Right renal pelvis (tissue), 4 donors: ENCODE measurements around the gene SLC15A5. TPM values are rescaled to one million over a fixed set of nuclear protein-coding genes. Genes with fewer than 3 reads are reported as not detected.

Source experiments
- DNase-seq, 4 donors: peaks; one replicate each; pipeline ENCODE4 v3.0.0-alpha.2; 2013; ENCODE audit warnings: low read depth in 4 of 4, low spot score in 3 of 4, missing footprints in 1 of 4
- polyA plus RNA-seq, 4 donors: library from polyadenylated mRNA; unstranded; fragments of 120-200 nt; gene quantifications; one replicate each; pipeline ENCODE4 v1.2.1, GENCODE V29; 2013; ENCODE audit not compliant: insufficient read length in 4 of 4

SLC15A5 gene
- polyA plus RNA-seq, 4 donors, result not detected

DNA sequence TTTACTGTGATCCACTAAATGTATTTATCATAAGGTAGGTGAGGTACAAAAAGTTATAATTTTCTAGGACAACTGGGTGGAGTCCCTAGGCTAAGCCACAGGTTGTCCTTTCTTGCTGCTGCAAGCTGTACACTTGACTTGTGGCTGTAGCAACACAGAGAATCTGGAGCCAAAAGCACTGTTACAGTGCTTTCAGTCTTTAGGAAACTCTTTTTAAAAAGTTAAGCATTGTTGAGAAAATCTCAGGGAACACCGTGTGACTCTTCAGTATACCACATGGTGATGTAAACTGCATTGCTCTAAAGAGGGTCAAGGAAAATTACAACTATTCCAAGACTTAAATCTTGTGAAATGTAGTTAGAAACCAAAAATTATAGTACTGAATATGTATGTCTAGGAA is 11.4 kb downstream of the SLC15A5 start:
- no peak for DNase-seq

DNA sequence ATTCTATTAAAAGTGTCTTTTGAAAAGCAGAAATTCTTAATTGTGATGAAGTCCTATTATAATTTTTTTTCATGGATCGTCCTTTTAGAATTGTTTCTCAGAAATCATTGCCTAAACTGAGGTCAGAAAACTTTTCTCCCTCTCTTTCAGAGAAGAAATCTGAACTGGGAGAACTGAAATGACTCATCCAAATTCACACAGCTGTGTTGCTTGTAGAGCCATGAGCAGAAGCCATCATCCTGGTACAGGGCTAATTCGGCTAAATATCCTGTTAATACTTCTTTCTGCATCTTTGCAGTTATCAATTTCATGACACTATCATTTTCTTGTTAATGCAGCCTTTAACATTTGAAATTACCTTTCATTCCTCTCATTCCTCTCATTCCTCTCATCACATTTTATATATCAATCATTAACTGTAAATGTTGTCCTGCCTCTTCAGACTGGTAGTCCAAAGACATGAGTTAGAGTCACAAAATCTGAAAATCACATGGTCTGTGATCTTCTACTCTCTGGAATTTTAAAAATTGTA is 15.5 kb downstream of the SLC15A5 start:
- DNase-seq, result no peak

DNA sequence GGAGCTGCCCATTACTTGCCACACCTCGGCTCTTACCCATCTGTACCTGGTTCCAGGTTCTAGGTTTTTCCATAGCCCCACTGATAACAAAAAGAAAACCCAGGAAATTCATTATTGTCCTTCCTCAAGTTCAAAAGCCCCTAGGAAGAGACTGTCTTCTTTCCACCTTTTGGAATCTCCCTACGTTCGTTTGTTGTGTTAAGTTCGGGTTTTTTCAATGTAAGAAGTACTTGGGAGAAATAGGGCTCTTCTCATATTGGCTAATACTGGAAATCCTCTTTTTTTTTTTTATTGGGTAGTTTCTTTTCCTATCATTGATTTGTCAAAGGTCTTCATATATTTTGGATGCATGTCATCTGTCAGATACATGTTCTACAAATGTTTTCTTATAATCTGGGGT is 17.3 kb downstream of the SLC15A5 start:
- DNase-seq, result no peak

DNA sequence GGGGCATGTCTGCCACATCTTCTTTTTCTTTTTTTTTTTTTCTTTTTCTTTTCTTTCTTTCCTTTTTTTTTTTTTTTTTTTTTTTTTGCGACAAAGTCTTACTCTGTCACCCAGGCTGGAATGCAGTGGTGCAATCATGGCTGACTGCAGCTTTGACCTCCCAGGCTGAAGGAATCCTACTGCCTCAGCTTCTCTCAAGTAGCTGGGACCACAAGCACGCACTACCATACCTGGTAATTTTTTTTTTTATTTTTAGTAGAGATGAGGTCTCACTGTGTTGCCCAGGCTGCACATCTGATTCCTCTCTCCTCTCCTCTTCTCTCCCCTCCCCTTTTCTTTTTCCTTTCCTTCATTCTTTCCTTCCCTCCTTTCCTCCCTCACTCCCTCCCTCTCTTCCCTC is 18.5 kb downstream of the SLC15A5 start:
- DNase-seq, result no peak

DNA sequence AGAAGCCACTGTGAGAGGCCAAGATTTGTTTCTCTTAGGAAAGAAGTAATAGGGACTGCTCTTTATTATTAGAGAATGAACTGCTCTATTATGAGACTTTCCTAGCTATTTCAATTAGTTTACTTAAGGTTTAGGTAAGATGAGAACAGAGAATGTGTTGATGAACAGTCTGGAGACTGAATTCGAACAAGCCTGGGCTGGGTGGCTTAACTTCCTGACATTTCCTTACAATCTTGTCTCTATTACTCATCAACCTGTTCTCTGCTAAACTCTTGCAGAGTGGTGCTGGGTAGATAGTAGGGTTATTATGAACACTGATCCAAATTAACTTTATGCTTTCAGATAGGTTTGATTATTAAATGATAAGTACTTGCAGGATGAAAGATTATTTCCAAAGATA is 31.2 kb downstream of the SLC15A5 start:
- DNase-seq, result no peak

DNA sequence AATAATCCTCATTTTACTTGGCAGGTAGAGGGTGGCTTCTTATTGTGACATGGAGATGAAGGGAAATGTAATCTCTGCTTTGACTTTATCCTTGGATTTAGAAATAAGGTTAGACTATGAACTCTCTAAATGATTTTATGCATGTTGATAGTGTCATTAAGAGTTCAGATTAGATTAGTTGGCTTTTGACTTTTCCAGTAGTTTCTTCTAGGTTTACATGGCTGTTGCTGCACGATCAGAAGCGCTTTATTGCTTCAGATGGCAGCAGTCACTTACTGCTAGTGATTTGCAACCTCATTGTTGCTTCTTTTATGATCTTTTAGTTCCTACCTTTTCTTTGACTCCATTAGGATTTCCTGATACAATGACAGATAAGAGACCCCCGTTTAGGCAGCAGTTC is 32.3 kb downstream of the SLC15A5 start:
- DNase-seq, result no peak

DNA sequence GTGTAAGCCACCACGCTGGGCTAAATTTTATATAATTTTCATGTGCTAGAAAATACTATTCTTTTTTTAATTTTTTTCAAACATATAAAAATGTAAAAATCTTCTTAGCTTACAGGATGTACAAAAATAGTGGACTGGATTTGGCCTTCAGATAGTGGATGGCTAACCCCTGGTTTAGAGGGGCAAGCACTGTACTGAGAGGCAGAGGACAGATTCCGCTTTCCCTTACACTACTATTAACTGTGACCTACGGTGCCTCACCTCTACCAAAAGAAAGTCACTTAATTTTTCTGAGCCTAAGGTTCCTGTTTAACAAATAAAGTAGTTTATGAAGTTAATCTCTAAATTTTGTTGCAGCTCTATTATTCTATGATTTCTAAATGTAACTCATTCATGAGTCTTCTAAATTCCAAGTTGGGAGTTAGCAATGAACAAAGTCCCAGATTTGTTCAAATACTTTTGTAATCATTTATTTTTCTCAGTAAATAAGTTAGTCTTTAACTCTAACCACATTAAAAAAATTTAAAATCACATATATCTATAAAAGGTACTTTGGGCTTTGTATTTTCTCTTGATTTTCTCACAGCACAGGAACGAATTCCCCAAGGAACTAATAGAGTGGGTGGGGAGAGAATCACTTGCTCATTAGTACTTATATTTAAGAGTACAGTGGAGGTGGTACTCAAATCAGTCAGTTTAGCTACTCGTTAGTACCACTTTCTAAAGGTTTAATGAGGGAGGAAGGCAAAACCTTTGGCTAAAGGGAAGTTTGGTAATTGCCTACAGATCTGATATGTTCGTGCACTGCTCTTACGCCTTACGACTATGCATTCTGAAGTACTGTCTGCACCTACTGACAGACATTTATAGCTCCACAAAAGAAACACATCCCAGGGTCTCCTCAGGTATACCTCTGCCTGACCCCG is 33.7 kb downstream of the SLC15A5 start:
- no peak for DNase-seq

DNA sequence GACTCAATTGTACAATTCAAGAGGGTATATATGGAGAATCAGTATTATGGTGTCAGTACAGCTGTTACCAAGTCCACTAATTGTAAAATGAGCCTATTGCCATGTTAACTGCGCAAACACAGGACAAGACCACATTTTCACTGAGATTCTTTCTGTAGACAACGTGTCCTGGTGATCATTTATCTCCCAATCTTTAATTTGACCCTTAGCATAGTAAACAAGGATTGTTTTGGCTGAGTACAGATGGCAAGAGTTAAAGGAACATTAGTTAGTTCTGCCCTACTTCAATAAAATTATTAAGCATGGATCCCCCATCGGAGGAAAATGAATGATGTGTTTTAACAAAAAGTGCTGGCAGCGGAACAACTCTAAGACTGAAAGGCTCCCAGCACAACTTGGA is 36.1 kb downstream of the SLC15A5 start:
- no peak for DNase-seq

DNA sequence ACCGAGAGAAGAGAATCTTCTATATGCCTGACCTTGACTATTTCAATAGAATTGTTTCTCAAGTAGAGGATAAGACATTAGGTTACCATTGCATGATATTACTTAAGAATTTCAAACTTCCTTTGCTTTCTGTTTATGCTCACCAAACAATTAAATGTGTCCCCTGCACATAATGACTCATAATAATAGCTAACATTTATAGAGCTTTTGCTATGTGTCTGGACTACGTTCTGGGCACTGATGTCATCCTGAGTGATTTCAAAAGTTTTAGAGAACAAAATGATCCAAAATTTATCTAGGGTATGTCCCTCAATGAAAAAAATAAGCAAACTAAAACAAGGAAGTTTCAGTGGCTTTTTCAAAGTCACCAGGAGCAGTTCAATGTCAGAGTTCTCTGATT is 38.8 kb downstream of the SLC15A5 start:
- no peak for DNase-seq

DNA sequence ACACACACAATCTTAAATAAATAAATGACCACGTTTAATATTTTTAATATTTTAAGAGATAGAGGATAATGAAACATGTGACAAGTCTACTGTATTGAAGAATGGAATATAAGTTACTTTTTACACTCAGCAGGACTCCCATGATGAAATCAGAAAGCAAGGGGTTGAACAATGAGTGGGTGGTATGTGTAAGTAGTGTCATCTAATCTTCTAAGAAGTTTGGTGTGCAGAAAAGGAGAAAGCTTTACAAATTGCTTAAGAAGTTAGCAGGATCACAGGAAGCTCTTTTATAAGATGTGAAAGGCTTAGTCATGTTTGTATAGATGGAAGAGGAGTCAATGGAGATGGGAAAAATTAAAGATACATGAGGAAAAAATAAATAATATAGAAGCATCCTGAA is 47.8 kb downstream of the SLC15A5 start:
- DNase-seq, result no peak

DNA sequence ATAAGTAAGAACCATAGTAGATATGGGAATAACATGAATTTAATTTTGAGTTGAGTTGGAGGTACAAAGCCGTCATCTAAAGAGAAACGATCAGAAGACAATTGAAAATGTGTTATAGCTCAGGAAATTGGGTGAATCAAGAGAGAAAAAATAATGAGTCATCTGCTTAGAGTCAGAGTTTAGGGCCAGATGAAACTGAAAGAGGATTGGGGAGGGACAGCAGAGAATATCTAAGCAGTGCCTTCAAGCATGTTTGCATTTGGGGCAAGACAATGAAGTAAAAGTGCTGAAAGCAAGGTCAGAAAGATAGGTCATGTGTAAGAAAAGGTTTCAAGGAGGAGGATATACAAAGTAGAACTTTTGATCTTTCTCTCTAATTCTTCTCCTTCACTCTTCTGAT is 49.4 kb downstream of the SLC15A5 start:
- no peak for DNase-seq

DNA sequence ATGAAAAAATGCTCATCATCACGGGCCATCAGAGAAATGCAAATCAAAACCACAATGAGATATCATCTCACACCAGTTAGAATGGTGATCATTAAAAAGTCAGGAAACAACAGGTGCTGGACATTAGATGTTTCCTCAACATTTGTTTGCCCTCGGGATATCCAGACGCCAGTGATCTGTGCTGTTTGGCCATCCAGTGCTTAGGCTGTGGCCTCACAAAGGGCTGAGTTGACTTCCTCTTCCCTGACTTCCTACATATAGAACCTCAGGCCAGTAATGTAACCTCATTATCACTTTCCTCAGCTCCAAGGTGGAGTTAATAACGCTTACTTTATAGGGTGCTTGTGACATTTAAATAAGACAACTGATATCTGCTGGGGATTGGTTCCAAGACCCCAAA is 51.8 kb downstream of the SLC15A5 start:
- no peak for DNase-seq

DNA sequence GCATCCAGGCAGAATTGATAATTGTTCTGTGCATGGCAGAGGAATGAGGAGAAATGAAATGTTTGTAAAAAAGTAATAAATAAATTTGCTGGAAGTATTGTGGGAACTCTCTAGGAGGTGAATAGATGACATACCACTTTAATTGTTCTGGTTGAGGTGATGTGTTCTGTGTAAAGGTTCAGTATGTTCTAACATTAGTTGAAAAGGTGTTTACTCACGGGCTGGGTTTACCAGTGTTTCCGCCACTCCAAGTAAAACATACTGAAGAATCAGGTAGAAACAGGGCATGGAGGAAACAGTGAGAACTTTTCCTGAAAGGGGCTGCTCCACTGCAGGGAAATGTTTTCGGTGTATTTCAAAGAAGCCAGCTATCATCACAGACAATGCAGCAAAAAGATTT is 53.3 kb downstream of the SLC15A5 start:
- no peak for DNase-seq

DNA sequence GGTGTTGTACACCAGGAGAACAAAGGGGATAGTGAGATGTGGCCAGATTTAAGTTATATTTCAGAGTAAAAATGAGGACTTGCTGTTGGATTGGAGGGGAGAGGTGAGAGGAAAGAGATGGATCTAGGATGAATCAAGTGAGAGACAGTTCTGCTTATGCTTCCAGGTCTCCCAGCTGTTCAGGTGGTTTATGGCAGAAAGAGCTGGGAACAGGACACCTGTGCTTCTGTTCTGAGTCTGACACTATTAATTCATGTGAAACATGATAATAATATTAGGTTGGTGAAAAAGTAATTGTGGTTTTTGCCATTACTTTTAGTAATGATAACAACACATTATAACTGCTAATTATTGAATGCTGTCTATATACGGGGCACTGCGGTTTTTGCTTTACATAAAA is 55.7 kb downstream of the SLC15A5 start:
- no peak for DNase-seq

DNA sequence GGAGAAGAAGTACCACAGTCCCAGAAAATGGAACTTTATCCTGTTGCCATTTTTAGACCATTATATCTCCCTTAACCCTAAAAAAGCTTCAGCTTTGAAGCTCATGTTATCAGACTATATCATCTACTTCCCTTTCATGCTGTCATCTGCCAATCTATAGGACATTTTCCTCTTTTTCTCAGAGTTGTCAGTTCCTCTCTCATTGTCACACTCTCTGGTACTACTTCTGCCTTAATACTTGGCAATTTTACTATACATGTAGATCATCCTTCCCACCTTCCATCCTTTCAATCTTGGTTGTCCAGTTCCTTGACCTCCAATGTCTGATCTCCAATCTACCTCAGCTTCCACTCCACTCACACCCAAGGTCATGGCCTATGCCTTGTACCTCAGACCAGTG is 57.4 kb downstream of the SLC15A5 start:
- DNase-seq, result no peak

DNA sequence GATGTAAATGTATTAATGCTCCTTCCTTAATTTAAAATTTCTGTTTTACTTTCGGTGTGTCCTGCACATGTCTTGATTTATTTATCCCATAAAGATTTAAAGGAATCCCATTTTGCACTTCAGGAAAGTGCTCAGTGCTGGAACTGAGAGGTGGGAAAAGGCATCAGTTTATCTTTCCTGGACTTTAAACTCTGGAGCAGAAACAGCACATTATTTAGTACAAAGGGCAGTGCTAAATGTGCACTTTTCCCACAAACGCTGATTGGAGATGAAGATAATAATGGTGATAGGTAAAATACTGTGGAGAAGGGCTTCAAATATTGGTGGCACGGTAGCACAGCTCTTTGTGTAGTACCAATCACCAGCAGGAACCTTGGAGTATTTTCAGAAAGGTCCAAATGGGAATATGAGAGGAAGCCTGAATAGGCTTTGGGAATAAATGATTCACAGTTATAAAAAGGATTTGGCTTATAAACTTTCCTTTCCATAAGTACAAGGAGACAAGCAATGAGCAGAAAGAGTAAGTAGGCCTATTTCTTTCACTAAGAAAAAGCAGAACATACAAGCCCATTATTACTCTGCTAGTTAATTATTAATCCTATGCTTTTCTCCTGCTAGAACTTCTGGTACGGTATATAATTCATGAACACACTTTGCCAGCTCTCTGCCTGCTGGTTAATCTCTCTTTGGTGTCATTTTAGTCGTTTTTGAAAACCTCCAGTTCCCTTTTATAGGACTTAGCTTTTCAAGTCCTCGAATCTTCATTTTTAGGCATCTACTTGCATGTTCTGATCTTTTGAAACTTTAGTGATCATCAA is 58.3 kb downstream of the SLC15A5 start:
- no peak for DNase-seq

DNA sequence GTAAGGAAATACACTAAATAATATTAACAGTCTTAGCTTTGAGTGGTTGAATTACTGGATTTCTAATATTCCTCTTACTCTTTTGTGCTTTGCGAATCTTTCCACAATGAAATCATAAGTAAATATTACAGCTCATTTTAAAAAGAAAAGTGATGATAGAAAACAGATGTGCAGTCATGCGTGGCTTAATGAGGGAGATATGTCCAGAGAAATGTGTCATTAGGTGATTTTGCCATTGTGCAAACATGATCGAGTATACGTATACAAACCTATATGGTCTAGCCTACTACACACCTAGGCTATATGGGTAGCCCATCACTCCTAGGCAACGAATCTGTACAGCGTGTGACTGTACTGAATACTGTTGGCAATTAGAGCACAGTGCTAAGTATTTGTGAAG is 59.3 kb downstream of the SLC15A5 start:
- no peak for DNase-seq

DNA sequence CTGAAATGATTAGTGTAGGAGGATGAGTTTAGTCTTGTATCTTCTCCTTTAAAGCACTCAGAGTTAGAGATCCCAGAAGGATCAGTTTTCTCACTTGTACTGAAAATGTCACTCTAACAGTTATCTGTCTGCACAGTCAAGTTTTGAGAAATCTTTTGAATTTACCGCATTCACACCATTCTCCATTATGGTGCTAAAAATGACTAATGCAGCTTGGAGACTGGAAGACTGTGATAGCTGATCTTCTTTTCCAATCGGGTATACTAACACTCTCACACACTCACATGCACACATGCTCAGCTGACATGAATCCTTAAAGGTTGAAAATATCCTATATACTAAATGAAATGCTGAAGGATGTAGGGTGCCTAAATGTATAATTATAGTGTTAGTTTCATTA is 65.8 kb downstream of the SLC15A5 start:
- no peak for DNase-seq

DNA sequence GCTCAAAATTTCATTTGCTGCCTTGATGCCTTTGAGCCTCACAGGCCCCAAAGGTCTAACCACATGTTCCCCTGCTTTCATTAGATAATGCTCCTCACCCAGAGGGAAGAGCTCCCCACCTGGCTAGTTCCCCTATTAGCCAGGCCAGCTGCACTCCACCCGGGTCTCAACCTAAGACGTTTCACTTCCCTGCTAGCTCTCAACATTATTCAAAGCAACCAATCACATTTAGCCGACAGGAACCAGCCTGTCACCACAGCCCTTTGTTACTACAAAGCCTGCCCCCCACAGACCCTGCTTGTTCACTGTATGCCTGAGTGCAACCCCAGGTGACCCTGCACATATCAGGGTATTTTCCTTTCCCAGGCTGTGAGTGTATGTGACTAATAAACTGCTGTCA is 78.6 kb downstream of the SLC15A5 start:
- DNase-seq, result no peak

DNA sequence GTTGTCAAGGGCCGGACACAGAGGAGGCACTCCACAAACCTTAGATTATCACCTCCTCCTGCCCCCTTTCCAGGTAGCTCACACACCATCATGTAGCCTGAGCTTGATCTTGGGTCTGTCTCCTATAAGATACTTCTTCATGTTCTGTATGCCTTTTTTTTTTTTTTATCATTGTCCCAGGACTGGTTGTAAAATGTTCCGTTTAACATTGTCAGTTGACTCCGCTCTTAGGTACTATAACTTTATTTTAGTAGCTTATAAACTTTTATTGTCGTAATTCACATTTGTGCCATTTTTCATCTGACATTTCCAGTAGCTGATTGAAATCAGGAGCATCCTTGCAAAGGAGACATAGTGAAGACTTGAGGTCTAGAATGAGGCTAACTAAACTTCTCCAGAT is 79.9 kb downstream of the SLC15A5 start:
- no peak for DNase-seq

DNA sequence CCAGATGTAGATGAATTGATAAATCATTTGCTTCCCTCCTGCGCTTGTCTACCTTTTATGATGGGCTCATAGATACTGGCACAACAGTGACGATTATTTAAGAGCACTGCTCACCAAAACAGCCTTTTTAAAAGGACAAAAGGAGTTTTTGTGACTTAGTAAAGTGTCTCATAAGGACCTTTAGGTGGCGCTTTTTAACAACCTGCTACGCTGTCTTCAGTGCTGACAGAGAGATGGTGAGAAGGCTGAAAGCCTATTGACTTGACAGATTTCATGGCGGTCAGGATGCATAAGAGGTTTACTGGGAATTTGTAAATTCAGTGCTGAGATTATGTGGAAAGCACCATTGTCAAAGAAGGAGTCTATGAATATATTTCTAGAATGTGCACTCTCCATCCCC is 87.6 kb downstream of the SLC15A5 start:
- no peak for DNase-seq

DNA sequence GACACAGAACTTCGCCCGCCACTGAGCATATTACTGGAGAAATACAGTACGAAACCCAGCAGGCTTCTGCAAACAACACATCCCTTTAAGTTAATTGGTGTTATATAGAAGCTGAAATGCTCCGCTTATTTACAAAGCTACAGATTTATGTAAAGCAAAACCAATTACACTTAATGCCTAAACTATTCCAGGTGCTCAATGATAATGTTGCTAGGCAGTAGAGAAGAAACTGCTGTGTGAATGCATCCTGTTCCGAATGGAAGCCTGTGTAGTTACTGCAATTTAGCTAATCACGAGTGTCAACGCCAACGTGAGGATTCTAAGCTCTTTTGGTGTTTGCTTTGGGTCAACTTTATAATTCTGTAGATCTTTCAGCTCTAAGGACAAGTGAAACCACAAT is 89.8 kb downstream of the SLC15A5 start:
- DNase-seq, result no peak
